Hepatocyte (in vitro differentiated cells): ENCODE data around the gene RHEX.
"Not testable (repeated sequence)": the region's sequence is repeated elsewhere in the genome, so short reads cannot be mapped to it uniquely, and the experiment has no call there.

ENCODE experiments used
- EZH2 ChIP-seq: fragments of 200-600 bp; sonication (generic); IDR thresholded peaks from 2 replicates; pipeline ENCODE4 v1.6.1; 2016; ENCODE audit warnings: antibody characterized with exemption, mild to moderate bottlenecking, borderline replicate concordance
- EZH2phosphoT487 ChIP-seq: fragments of 200-600 bp; sonication (generic); IDR thresholded peaks from one replicate; pipeline ENCODE4 v1.6.1; 2018; ENCODE audit warnings: antibody characterized with exemption, mild to moderate bottlenecking, low read depth, moderate library complexity; ENCODE audit not compliant: unreplicated experiment, severe bottlenecking
- TF ChIP-seq, protein P1 (sequence below): fragments of 200-600 bp; sonication (generic); IDR thresholded peaks from 2 replicates; pipeline ENCODE4 v1.5.1; 2016; ENCODE audit warnings: antibody characterized with exemption, mild to moderate bottlenecking; ENCODE audit not compliant: poor library complexity

- TF ChIP-seq EZH2phosphoT487, EZH2: not testable (repeated sequence)
- TF ChIP-seq, protein P1, sequence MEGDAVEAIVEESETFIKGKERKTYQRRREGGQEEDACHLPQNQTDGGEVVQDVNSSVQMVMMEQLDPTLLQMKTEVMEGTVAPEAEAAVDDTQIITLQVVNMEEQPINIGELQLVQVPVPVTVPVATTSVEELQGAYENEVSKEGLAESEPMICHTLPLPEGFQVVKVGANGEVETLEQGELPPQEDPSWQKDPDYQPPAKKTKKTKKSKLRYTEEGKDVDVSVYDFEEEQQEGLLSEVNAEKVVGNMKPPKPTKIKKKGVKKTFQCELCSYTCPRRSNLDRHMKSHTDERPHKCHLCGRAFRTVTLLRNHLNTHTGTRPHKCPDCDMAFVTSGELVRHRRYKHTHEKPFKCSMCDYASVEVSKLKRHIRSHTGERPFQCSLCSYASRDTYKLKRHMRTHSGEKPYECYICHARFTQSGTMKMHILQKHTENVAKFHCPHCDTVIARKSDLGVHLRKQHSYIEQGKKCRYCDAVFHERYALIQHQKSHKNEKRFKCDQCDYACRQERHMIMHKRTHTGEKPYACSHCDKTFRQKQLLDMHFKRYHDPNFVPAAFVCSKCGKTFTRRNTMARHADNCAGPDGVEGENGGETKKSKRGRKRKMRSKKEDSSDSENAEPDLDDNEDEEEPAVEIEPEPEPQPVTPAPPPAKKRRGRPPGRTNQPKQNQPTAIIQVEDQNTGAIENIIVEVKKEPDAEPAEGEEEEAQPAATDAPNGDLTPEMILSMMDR: not testable (repeated sequence)
Measured at GRCh38 chr1:206055639-206056323, 2.8 kb downstream of the RHEX start.
